Stimulated activated CD4-positive, alpha-beta T cell treated with anti-CD3 and anti-CD28 coated beads, Interleukin-1b, Interleukin-23, amount 100 ng/mL, for 48 hours (primary cell): ENCODE results near the gene MYH10.

Experiments
- DNase-seq: peaks from one replicate; pipeline ENCODE4 v3.0.0-alpha.2; 2020

The MYH10 gene

DNA sequence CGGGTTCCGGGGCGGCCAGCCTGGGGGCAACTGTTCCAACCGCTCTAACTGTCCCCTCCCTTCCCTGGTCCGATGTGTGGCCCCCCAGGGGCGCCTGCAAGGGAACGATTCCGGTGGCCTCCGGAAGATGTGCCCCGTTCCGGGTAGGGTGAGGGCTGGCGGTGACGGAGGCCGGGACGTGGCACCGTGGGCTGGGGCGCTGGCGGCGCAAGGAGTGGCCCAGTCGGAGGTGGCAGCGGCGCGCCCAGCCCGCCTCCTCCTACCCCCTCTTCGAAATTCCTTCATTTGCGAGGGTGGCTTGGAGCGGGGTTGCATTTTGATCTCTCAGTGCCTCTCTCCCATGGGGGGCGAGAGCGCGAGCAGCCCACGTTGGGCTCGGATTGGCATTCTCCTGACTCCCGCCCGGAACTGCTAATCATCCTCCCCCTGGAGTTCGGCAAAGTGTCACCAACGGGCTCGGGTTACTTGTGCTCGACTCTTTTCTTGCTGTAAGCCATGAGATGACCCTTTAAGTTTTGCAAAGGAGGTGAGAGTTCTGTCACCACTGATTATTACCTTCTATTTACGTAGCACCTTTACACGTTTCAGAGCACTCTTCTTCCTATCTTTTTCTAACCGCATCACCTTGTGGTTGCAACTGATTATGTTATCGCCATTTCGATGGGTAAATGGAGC lies 194.2 kb downstream of the MYH10 start:
- peak; percentile 63 for DNase-seq

DNA sequence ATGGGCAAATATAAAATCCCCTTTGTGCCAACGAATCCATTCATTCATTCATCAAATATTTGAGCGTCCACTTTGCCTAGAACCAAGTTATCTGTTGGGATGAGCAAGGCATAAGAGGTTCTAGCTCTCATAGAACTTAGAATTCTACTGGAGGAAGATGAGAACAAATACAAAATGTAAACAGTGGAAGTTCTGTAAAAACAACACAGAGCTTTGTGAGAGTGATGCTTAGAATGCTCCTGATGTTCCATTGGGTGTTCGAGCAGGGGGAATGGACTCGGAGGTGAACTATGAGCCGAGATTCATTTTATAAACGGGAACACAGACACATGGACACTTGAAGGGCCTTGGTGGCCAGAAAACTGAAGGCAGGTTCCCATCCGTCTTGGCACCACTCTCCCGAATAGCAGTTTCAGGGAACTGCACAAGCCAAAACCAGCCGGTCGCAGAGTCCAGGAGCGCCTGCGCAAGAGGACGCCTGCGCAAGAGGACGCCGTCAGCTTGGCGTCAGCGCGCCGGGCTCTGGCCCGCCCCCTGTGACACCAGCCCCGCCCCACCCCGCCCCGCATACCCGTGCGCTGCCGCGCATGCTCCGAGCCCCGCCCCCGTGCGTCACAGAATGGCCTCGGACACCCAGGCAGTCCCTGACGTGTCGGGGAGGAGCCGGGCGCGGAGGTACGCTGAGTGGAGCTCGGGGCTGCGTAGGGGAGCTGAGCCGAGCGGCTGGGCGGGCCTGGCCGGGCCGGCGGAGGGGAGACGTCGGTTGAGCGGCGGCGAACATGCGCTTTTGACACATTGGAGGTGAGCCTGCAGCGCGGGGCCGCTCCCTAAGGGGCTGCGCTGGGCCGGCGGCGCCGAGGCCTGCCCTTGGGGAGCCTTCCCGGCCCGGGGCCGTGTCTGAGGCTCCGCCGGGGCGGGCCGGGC lies 195.0 kb downstream of the MYH10 start, which contains the start of gene NDEL1:
TSS of gene NDEL1 (plus strand) at position 640 of the 924 bp plus-strand sequence. CDS start 8,388 bp downstream, outside the sequence.
- DNase-seq: peak; percentile 99

DNA sequence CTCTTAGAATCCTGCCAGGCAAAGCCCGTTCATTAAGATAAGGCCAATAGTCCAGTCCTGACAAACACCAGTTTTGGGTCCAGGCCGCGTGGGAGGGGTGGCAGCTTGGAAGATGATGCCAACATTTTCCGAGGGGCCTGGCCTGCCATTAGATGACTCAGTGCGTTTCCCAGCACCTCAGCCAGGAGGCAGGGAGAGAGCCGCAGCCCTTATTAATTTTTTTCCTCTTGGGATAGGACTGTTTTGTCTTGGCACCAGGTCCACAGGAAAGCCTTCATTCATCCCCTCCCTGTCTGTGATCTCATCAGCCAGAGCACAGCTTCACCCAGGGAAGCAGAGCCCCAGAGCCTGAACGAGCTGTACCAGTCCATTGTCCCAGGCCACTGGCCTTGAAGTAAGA lies 199.6 kb downstream of the MYH10 start:
- DNase-seq: no peak

DNA sequence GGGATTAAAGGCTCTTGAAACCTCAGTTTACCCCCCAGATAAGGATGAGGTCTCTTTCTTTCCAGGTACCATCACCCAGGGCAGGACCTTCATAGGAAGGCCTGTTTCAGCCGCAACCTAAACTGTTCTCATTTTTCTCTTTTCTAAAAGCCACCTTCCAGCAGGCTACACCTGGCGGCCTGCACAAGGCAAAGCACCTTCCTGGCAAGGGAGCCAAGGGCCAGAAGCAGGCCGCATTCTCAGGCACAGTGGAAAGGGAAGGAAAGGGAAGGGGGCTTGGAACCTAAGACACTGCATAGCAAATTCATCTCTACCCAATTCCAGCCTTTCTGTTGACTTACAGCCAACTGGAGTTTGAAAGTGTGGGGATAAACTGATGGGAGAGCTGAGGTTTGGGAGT lies 203.7 kb downstream of the MYH10 start:
- DNase-seq: no peak

DNA sequence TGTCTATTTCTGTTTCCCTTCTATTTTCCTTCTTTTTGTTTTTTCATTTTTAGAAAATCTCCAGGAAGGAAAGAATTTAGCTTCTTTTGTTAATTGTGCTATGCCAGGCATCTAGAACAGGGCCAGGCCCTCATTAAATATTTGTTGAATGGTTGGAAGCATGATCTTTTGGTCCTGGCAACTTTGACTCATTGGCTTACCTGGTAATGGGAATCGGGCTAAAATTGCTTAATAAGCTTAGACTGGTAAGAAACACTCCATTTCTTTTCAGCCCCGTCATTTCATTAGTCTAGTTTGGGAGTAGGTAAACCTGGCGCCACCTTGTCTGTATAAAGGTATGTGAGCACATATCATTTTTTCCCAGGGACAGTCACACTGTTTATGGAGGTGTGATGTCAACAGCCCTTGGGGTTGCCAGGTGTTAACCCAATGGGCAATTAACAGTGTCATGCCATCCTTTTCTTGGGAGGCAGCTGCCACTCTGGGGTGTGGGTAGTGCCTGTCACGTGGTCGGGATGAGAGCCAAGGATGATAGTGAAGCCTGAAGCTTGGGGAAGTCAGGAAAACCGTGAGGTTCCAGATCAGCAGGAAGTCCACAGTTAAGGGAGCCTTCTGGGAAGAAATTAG lies 204.3 kb downstream of the MYH10 start:
- no peak for DNase-seq
